Medulla oblongata (tissue), 1 donor: ENCODE results near the gene IFNA2.
"Not testable (repeated sequence)": the region's sequence is repeated elsewhere in the genome, so short reads cannot be mapped to it uniquely, and the experiment has no call there.

Source experiments
- DNase-seq: peaks from one replicate; pipeline ENCODE4 v3.0.0-alpha.2; 2015; ENCODE audit errors: extremely low spot score

The IFNA2 gene

DNA sequence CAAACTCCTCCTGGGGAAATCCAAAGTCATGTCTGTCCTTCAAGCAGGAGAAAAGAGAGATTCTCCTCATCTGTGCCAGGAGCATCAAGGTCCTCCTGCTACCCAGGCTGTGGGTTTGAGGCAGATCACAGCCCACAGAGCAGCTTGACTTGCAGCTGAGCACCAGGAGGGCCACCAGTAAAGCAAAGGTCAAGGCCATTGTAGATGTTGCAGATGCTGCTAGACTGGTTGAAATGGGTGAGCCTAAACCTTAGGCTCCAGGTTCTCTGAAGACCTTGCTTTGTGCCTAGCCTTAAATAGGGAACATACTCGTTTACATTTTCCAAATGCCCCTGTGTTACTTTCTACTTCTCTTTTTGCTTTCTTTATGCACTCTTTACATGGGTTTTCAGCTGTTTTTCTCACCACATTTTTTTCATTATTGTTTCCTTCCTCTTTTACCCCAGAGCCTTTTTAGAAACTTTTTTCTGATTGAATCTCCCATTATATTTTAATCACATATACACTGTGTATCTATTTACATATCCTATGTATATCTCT, at the start of gene IFNA2:
TSS of gene IFNA2 (minus strand) at position 268 of the 540 bp plus-strand sequence. CDS start at position 199, 69 bp downstream.
- no peak for DNase-seq

- not testable (repeated sequence) for DNase-seq
Measured at GRCh38 chr9:21435015-21435383, 49.8 kb upstream of the IFNA2 start.

GRCh38 chr9:21434202-21435014, 49.2 kb upstream of the IFNA2 start:
- DNase-seq, result peak; percentile 83

DNA sequence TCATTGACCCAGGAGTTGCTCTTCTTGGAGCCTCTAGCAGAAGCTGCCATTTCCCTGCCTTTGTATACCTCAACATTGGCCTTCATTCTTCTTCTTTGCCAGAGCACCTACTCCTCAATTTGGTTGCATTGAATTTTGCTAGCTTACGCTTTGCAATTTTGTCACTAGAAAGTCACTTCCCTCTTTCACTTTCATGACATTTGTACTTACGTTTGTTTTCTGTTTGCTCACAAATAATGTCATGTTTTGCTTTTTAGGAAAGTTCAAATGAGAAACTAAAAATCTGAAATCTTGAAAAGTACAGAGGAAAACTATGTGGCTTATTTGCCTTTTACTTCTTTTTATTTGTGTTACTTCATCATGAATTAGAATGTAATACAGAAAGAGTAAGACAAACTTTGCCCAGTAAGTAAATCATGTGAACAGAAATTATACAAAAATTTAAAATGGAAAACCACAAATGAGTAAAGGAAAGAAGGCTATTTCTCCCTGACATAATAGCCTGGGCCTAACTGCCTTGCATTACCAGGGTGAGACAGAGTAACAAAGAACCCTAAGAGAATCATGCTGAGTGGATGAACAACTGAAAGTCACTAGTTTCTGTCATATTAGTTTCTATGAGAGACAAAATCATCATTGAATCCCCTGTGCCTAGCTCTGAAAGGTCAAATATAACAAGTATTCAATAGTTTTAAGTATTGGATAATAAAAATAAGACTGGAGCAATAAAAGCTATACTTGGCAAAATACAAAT, 47.7 kb upstream of the IFNA2 start:
- peak; percentile 34 for DNase-seq

DNA sequence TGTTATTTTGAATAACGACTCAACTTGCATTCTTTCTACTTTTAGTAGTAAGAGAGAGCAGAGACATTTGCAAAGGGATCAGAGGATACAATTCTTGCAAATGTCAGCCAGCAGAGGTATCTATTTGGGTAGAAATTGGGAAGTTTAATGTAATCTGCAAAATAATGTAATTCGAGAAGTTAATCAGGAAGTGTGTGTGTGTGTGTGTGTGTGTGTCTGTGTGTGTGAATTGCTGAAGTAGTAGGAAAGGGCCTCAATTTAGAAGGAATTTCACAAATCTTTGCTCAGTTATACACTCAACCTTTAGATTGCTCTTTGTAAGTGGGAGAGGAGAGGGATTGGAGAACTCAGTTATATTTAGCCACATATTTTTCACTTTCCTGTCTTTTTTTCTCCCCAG, 44.0 kb upstream of the IFNA2 start:
- DNase-seq, result no peak

DNA sequence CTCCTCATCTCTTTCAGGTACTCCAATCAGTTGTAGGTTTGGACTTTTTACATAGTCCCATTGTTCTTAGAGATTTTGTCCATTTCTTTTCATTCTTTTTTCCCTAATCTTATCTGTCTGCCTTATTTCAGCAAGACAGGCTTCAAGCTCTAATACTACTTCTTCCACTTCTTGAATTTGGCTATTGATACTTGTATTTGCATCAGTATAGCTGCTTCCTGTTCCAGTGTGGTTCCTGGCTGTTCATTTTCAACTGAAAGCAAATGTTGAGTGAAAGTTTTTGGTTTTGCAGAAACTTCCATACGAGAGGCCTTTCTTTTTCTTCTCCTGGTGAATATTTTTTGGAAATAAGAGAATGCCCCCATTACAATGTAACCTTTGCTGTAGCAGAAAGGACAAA, 43.0 kb upstream of the IFNA2 start:
- DNase-seq, result no peak

GRCh38 chr9:21415493-21416267, 30.5 kb upstream of the IFNA2 start:
- no peak for DNase-seq

GRCh38 chr9:21414220-21414940, 29.2 kb upstream of the IFNA2 start:
- DNase-seq, result no peak

DNA sequence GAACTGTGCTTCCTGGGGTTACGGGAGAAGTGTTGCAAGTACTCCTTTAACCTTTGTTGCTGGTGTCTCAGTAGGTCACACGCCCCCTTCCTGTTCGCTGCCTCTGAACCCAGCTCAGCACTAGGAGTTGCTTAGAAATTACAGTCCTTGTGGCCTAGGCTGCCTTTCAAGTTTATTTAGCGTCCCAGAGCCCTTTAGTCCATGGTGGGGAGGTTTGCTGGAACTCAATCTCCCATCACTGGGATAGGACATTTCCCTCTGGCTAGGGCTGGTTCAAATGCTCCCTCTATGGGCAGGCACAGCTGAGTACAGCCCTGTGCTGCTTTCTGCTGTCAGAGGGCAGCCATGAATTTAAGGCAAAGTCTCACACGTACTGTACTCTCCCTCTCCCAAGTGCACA, 28.4 kb upstream of the IFNA2 start:
- DNase-seq, result peak; percentile 15

DNA sequence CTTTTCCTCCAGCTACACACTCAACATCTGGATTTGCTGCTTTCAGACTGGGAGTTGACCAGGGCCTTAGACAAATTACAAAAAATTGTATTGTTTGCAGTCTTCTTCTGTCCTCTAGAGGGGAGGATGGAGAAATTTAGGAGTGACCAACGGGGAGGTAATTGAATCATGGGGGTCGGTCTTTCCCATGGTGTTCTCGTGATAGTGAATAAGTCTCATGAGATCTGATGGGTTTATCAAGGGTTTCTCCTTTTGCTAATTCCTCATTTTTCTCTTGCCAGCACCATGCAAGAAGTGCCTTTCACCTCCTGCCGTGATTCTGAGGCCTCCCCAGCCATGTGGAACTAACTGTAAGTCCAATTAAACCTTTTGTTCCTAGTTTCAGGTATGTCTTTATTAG, 28.0 kb upstream of the IFNA2 start:
- no peak for DNase-seq

GRCh38 chr9:21412107-21412506, 26.9 kb upstream of the IFNA2 start:
- no peak for DNase-seq

DNA sequence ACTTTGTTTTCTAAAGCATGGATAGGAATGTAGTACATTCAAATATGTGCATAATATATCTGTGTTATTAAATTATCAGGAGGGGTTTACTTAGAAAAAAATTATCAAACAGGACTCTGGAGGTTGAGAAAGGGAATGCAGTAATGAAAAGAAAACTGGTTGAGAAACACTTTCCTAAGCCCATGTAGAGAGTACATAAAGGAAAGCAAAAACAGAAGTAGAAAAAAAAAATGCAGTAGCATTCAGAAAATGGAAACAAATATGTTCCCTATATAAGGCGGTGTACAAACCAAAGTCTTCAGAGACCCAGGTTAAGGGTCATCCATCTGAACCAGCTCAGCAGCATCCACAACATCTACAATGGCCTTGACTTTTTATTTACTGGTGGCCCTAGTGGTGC, 23.6 kb upstream of the IFNA2 start, which contains the start of gene IFNA8:
TSS of gene IFNA8 (plus strand) at position 301 of the 400 bp plus-strand sequence. CDS start at position 361, 60 bp downstream.
- no peak for DNase-seq

GRCh38 chr9:21404146-21404545, 18.9 kb upstream of the IFNA2 start:
- DNase-seq, result no peak

DNA sequence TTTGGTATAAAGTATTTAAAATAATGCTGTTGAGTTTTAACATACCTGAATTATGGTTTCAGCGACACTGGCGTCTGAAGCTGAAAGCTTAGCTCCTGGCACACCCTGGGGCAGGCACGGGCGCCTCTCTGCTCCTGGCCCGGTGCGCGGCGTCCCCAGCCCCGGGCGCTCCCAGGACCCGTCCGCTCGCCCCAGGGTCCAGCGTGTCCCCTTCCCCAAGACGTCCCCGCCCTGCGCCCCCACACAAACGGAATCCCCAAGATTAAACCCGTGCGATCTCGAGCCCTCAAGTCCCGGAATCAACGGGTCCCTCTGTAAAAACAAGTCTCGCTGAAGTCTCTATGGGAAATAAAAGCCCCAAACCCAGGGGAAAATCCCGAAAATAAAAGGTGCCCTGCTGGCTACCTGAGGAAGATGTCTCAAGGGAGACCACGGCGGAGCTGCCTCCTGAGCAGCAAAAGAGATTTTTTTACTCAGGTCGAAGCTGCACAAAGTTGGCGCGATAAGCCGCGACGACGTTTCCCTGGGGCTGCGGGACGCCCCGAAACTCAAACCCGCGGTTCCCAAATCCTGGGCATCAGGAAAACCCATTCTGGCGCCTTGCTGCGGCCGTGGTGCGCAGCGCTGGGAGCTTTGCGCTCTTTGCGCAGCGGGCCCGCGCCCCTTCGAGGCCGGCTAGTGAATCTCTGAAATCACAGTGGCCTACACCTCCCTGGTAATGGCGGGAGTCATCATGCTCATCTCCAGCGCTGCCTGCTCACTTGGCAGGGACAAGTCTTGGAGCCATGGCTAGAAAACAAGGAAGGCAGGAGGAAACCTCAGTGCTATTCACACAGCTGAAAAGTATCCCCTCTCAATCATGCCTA, 17.4 kb upstream of the IFNA2 start:
- DNase-seq, result peak; percentile 13

DNA sequence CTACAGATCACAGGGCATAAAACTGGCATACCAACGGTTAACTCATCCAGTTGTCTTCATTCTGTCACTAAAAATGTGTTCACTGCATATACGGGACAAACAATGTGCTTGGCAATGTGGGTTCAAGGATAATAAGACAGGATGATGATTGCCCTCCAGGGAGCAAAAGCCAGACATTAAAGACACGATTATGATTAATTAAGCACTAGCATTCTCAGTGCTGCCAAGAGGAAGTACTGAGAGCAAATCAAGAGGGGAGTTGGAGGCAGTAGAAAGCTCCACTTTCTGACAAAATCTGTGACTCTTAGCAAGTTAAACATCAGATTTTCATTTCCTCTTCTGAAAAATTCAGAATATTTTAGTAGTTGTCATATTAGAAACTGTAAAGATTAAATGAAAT, 14.8 kb upstream of the IFNA2 start:
- no peak for DNase-seq

DNA sequence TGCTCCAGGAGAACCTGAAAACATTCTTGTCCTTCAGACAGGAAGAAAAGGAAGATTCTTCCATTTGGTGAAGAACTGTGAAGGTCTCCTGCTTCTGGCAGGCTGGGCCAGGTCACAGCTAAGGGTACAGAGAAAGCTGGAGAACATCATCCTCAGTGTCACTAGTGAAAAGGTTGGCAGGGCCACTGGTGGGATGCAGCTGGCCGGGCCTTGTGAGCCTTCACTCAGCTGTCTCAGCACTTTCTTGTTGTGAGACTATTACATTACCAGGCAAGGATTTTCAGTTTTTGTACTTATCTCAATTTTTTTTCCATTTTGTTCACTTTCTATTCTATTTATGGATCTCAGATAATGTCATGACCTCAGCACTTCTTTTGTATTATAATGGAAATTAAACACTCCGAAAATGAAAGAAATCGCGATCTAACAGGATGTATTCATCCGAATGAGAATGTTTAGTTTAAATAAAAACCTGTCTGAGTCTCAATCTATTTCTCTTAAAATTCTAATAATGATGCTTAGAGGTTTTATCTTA, 13.8 kb upstream of the IFNA2 start:
- no peak for DNase-seq

DNA sequence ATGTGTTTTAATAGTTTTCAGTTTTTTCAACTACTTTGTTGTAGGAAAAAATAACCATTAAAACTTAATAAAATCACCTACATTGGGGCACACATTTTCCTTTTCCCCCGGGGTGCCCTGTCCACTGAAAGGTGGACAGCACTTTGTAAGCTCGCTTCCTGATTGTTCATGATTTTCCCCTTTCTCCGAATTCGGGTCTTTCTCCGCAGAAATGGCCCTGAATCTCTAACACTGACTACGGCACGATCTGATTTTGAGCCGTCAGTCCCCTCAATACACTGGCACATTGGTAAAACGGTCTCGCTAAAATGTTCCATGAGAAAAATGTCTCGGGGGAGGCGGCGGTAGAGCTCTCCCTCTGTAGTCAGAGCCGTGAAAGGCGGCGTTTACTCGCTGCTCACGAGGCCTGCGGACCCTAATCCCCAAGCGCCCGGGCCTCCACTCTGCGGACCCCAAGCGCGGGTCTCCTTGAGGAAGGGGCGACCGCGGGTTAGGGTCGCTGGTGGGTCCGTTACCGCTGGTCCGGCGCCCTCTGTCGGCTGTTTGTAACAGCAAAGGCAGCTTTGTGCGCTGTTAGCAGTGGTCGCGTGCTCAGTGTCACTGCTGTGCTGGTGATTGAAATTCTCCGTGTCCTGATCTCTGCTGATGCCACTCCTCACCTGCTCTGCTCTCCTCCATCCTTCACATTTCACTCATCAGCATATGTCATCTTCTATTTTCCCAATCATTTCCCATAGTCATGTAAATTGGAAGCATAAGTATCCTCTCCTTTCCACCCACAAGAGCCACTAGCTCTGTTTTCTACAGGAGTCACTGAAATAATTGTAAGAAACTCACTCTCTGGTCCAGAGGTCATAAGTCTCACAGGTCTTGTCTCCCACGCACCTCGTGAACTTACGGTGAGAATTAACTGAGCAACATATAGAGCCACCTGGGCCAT, 10.8 kb upstream of the IFNA2 start:
- peak; percentile 69 for DNase-seq

GRCh38 chr9:21392270-21392669, 7.1 kb upstream of the IFNA2 start:
- DNase-seq, result no peak

- DNase-seq, result no peak
Measured at GRCh38 chr9:21383627-21384026, 1.6 kb downstream of the IFNA2 start.
